Transverse colon (tissue), 3 donors: ENCODE results near the gene INKA2.

Experiments
- POLR2A ChIP-seq: fragments of 450-650 bp; IDR thresholded peaks from one replicate; pipeline ENCODE4 v1.6.1; 2016; ENCODE audit warnings: antibody characterized with exemption, mild to moderate bottlenecking, moderate library complexity
- TF ChIP-seq, protein P1 (sequence below), 5 experiments: fragments of 200-600 bp in 3 of 5; fragments of 450-650 bp in 2 of 5; sonication (generic) in 3 of 5; IDR thresholded peaks; 1 replicate in 2 of 5; 2 replicates in 3 of 5; pipeline ENCODE4 v1.5.1; 2016 to 2017; ENCODE audit warnings: antibody characterized with exemption in 5 of 5, inconsistent platforms in 3 of 5, mild to moderate bottlenecking in 2 of 5, moderate library complexity in 1 of 5

DNA sequence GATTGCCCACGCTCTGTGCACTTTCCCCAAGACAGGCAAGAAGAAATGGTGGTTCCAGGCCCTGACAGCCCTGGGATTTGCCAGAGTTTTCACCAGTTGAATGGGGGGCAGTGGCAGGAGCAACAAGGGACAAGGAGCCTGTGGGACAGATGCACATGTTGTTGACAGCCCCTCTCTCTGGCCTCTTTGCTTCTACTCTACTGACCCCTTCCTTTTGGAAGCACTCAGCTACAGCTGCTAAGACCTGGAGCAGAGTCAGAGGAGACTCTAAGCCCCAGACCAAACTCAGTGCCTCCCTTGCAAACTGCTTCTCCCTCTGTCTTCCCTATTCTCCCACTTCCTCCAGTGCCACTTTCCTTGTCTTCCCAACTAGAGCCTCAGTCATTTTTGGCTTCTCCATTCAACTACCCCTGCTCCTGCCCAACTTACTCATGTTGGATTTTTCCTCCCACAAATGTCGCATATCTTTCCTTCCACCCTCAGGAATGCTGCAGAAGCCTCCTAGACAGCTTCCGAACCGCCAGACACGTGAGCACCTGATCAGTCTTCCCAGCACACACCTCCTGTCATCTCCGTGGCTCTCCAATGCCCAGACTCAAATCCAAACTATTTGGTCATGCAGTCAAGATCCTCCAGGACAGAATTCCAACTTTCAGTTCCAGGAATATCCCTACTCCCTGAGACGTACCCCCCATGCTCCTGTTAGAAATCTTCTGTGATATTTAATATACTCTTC lies 9.1 kb downstream of the INKA2 start:
- TF ChIP-seq, protein P1, sequence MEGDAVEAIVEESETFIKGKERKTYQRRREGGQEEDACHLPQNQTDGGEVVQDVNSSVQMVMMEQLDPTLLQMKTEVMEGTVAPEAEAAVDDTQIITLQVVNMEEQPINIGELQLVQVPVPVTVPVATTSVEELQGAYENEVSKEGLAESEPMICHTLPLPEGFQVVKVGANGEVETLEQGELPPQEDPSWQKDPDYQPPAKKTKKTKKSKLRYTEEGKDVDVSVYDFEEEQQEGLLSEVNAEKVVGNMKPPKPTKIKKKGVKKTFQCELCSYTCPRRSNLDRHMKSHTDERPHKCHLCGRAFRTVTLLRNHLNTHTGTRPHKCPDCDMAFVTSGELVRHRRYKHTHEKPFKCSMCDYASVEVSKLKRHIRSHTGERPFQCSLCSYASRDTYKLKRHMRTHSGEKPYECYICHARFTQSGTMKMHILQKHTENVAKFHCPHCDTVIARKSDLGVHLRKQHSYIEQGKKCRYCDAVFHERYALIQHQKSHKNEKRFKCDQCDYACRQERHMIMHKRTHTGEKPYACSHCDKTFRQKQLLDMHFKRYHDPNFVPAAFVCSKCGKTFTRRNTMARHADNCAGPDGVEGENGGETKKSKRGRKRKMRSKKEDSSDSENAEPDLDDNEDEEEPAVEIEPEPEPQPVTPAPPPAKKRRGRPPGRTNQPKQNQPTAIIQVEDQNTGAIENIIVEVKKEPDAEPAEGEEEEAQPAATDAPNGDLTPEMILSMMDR (IDR thresholded peaks at IDR 0.05) = no peak
- TF ChIP-seq POLR2A = no peak
